GM19043 (cell line): ENCODE data around the gene OTUB1.

Source experiments
- ATAC-seq: cut with Tn5 transposase; IDR thresholded peaks from one replicate; pipeline ENCODE4 v1.9.1; 2021; ENCODE audit warnings: low read depth; ENCODE audit not compliant: unreplicated experiment

The OTUB1 gene

DNA sequence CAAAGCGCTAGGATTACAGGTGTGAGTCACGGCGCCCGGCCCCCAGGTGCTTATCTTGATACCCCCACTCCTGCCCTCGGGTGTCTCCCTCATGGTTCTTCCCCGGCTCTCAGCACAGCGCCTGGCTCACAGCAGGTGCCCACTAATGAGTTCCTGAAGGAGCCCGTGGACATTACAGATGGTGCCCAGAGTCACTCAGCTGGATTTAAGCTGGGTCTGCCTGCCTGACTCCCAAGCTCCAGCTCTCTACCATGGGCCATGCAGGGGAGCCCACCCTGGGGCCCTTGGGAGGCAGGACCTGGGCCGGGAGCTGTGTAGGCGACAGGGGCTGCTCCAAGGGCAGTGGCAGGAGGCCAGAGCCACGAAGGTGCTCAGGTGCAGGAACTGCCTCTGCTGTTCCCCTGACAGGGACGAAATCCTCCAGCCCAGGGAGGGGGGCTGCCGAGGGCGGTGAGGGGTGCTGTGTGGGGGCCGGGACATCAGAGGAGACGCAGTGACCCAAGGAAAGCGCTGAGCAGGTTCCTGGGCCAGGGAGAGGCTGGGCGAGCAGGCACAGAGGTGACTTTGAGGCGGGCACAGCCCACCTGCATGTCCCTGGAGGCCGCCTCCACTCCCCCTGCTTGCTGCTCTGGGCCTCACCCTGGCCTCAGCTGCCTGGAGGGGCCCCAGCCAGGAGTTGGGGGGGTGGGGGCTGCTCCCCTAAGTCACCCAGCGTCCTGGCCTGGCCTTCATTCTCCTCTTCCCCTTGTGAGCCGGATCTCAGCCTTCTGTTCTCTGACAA, 34.9 kb downstream of the OTUB1 start:
- no peak for ATAC-seq

GRCh38 chr11:64021757-64022093, 35.5 kb downstream of the OTUB1 start:
- no peak for ATAC-seq

GRCh38 chr11:64022125-64022784, 36.0 kb downstream of the OTUB1 start:
- ATAC-seq = no peak

- no peak for ATAC-seq
These were observed 37.8 kb downstream of the OTUB1 start for GRCh38 chr11:64023712-64024710.

- ATAC-seq = no peak
These were observed 39.0 kb downstream of the OTUB1 start for GRCh38 chr11:64025205-64025604.

DNA sequence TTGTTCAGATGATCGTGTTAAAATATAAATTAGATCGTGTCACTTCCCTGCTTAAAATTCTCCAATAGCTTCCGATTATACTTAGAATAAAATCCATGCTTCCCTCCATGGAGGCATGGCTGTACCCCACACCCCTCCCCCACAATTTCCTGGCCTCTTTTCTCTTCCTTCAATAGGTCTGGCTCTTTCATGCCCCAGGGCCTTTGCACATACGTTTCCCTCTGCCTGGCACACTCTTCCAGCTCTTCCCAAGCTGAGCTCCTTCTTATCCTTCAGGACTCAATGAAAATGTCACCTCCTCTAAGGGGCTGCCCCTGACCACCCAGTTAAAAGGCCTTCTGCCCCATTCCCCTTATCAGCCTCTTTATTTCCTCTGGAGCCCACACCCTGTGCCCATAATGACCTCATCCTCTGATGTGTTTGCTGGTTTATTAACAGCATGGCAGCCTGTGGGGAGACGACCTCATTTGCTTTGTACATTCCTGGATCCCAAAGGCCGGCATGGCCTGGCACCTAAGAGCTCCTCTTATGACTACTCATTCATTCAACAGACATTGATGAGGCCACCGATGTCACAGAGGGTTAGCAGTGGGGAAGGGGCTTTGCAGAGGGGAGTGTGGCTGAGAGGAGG, 40.5 kb downstream of the OTUB1 start:
- ATAC-seq = no peak

DNA sequence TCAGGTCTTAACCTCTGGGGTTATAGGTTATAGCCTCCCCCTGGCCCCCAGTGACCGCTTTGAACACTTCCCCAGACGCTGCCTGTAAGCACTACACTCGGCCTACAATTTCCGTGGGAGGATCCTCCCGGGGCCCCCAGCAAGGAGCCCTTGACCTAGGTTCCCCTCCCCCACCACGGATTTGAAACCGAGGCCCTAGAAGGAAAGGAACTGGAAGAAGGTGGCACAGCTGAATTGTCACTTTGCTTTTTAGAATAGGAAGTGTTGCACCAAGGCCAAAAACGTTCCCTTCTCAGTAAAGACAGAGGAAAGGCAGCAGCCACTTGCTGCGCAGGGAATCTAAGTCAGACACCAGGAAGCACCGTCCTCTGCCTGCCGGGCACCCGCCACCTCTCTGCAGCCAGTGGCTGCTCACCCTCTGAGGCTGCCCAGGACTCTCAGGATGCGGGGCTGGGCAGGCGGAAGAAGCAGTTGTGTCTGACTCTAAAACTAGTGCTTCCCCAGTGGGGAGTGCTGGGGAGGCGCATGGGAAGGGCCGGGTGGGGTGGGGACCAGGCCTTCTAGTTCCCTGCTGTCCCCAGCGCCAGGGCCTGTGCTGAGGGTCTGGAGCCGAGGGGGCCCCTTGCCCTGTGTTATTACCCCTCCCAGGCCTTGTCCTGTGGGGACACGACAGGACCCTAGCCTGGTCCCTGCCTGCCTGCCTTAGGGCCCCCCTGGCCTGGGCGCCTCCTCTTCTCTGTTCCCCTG, 41.6 kb downstream of the OTUB1 start:
- ATAC-seq = no peak

DNA sequence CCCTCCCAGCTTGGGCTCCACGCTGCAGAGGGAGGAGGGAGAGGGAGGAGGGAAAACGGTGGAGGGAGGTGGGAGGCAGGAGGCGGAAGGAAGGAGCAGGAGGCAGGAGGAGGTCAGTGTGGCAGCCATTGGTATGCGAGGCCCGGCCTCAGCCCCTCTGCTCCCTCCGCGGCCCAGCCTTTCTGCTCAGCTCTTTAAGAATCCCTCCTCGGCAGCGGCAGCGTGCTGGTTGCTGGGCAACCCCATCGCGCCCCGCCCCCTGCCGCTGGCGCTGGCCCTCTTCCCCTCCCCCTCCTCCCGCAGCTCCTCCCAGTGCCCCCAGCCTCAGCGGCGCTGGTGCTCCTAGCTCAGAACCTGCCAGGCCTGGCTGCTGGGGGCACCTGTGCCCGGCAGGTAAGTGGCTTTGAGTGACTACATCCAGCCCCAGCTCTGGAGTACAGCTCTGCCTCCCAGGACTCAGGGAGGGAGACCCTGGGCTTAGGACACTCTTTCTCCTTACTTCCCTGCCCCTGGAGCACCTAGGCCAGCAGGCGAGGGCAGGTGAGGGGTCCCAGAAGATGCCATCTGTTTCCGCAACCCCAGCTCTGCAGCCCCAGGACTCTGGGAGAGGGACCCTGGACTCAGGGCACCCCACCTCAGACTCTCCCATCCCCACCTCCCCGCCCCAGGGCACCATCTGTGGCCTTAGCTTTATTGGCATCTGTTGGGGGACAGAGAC, 42.3 kb downstream of the OTUB1 start:
- ATAC-seq = no peak

GRCh38 chr11:64029773-64030172, 43.5 kb downstream of the OTUB1 start:
- no peak for ATAC-seq

DNA sequence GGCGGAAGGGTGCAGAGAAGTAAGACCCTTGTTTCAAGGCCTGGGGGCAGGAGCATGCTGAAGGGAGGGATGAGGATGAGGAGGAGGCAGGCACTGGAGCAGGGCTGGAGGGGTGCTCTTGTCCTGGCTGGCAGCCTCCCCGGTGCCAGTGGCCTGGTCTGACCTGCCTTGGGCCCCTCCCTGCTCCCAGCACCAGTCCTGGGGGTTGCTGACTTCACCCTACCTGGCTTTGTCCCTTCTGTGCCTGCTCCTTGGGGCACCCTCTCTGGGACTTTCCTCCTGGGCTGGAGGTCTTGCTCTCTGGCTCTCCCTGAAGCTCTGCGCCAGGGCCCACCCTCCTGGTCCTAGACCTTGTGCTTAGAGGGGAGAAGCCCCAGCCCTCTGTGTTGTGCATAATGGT, 44.8 kb downstream of the OTUB1 start:
- no peak for ATAC-seq

GRCh38 chr11:64032050-64032449, 45.8 kb downstream of the OTUB1 start:
- no peak for ATAC-seq

DNA sequence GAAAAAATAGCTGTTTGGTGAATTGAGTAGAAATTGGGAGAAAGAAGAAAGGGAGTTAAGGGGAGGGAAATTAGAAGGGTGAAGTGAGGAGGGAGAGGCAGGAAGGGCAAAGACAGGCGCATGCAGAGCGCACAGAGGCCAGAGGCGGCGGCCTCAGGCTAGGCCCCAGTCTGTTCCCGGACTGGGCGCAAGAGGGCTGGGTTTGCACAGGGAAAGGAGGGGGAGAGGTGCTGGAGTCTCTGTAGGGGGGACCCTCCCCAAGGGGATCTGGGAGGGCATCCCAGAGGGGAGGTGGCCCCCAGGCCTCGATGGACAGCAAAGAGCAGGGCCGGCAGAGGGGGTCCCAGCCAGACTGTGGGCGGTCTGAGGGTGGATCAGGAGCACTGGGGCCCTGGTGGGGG, 48.2 kb downstream of the OTUB1 start:
- ATAC-seq = no peak

- ATAC-seq = no peak
These were observed 48.9 kb downstream of the OTUB1 start for GRCh38 chr11:64035081-64035524.

GRCh38 chr11:64035576-64035975, 49.3 kb downstream of the OTUB1 start, which contains the start of gene FLRT1:
Gene FLRT1, plus strand, starts transcription at chr11:64035931. Its CDS starts 80,337 bp downstream, at chr11:64116268.
- no peak for ATAC-seq

DNA sequence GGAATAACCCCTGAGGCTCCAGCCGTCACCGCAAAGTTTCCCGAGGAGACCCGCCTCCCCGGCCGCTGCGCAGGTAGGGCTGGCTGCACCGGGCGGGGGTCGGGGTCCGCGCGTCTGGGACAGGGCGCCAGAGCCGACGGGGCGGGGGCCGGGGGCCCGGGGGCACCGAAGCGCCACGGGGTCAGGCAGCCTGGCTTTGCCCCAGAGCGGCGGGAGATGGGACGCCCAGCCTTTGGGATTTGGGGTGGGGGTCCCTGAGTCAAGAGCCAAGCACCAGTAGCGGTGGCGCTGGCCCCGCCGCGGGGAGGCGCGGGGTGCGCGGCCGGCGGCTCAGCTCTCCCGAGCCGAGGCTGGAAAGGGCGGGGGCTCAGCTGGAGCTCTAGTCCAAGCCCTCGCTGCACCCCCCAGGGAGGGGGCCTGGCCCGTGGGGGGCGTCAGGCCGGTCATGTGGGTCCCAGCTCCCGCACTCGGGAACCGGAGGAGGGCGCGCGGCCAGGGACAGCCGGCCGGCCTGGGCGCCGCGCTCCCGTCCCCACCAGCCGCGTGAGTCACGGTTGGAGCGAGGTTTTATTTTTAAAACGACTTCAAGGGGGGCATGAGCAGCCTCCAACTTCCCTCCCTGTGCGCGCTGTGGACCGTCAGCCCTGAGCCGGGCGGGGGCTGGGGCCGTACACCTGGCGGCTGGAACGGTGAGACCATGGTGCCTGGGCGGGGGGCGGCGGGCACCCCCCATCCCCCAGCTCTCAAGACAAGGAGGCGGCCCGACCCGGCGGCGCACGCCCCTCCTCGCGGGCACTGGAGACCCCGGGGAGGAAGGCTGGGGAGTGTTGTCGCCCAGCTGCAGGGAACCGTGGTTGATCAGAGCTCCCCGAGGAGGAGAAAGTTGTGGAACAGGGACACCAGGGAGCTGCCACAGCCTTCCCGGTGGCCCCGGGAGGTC, 50.1 kb downstream of the OTUB1 start:
- no peak for ATAC-seq

DNA sequence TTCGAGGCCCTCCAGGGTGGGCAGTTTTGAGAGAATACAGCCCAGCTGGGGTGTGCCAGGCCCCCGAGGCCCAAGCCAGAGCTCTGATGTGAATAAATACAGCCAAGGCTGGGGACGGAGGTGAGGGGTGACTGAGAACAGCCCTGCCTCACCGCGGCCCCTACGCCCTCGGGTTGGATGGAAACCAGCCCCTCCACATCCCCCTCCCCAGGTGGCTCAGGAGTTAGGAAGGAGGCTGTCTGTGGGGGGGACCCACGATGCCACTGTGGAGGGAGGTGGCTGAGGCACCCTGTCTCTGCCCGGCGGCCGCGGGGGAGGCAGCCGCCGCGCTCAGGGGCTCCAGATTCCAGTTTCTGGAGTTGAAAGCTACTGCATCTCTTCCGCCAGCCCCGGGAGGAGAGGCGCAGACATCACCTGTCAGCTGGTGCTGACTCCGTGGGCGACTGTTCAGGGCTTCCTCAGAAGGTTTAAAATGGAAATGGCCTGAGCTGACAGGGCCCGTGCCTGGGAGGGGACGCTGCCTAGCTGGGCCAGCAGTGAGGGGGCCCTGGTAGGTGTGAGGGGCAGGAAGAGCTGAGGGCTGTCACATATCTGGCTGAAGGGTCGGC, 50.9 kb downstream of the OTUB1 start:
- ATAC-seq = no peak

DNA sequence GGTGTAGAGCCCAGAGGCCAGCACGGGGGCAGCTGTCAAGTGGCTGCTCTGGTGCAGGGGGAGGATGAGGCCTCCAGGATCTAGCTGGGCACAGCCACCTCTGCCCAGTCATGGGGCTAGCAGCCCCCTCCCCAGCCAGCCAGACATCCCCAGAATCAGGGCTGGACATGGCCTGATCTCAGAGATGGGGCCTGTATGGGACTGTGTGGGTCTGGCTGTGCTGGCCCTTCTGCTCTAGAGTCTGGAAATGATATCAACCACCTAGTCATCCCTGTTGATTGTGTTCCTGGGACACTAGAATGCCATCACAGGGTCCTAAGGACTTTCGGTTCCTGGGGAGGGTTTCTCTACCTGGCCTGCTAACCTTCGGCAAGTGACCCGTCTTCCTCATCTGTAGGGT, 52.3 kb downstream of the OTUB1 start:
- ATAC-seq = no peak
